Measurements from ENCODE around the gene OR2V2. TPM values are rescaled to one million over a fixed set of nuclear protein-coding genes. Genes with fewer than 3 reads are reported as not detected.

Gene OR2V2
- total and polyA plus RNA-seq, 4 donors, result not detected

- H3K9me3 ChIP-seq (ENCODE audit: control insufficient read depth in 4 of 4, low read length in 3 of 4), result peaks cover 0 to 1% (median 0%) of the 10 kb centered on the region in 4 donors
- H3K4me1 ChIP-seq (ENCODE audit: control insufficient read depth in 4 of 4, insufficient read depth in 4 of 4, low read length in 3 of 4), result peaks cover 0 to 3% (median 0%) of the 10 kb centered on the region in 4 donors
- no peak overlapping the region for H3K27ac ChIP-seq (ENCODE audit: low read depth in 1 of 2, low read length in 2 of 2)
- H3K4me3 ChIP-seq (ENCODE audit: low read depth in 1 of 3, low read length in 3 of 3), result no peak overlapping the region
- H3K36me3 ChIP-seq (ENCODE audit: control insufficient read depth in 4 of 4, insufficient read depth in 3 of 4, low read depth in 1 of 4, low read length in 3 of 4), result no peaks in the 10 kb centered on the region
- DNase-seq (ENCODE audit: low spot score), result no peak
- TF ChIP-seq RXRA (IDR thresholded peaks at IDR 0.05) (no peak), HNF4A (conservative IDR thresholded peaks at IDR 0.05) (no peak), NR2F2 (IDR thresholded peaks at IDR 0.05) (no peak), EGR1 (IDR thresholded peaks at IDR 0.05; ENCODE audit: low read depth in 2 of 2) (no peak), YY1 (IDR thresholded peaks at IDR 0.05) (no peak), SP1 (IDR thresholded peaks at IDR 0.05) (no peak), RAD21 (IDR thresholded peaks at IDR 0.05) (no peak), GABPA (IDR thresholded peaks at IDR 0.05 in 1 of 2, conservative IDR thresholded peaks at IDR 0.05 in 1 of 2) (no peak)
- TF ChIP-seq, protein P1, sequence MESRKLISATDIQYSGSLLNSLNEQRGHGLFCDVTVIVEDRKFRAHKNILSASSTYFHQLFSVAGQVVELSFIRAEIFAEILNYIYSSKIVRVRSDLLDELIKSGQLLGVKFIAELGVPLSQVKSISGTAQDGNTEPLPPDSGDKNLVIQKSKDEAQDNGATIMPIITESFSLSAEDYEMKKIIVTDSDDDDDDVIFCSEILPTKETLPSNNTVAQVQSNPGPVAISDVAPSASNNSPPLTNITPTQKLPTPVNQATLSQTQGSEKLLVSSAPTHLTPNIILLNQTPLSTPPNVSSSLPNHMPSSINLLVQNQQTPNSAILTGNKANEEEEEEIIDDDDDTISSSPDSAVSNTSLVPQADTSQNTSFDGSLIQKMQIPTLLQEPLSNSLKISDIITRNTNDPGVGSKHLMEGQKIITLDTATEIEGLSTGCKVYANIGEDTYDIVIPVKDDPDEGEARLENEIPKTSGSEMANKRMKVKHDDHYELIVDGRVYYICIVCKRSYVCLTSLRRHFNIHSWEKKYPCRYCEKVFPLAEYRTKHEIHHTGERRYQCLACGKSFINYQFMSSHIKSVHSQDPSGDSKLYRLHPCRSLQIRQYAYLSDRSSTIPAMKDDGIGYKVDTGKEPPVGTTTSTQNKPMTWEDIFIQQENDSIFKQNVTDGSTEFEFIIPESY (IDR thresholded peaks at IDR 0.05), result no peak
- TF ChIP-seq, protein P2, sequence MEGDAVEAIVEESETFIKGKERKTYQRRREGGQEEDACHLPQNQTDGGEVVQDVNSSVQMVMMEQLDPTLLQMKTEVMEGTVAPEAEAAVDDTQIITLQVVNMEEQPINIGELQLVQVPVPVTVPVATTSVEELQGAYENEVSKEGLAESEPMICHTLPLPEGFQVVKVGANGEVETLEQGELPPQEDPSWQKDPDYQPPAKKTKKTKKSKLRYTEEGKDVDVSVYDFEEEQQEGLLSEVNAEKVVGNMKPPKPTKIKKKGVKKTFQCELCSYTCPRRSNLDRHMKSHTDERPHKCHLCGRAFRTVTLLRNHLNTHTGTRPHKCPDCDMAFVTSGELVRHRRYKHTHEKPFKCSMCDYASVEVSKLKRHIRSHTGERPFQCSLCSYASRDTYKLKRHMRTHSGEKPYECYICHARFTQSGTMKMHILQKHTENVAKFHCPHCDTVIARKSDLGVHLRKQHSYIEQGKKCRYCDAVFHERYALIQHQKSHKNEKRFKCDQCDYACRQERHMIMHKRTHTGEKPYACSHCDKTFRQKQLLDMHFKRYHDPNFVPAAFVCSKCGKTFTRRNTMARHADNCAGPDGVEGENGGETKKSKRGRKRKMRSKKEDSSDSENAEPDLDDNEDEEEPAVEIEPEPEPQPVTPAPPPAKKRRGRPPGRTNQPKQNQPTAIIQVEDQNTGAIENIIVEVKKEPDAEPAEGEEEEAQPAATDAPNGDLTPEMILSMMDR (IDR thresholded peaks at IDR 0.05; ENCODE audit: low read depth, low read length, missing input control), result no peak
- no peak overlapping the region for H3K9ac ChIP-seq (ENCODE audit: low read depth in 1 of 2, low read length in 2 of 2)
- H3K27me3 ChIP-seq (ENCODE audit: control insufficient read depth in 4 of 4, insufficient read depth in 4 of 4, low read length in 3 of 4), result peaks cover 4 to 19% (median 12%) of the 10 kb centered on the region in 4 donors
- 14% methylated on average over 33 of the region's 33 CpGs for WGBS
These were observed 22.9 kb downstream of the OR2V2 start for GRCh38 chr5:181170237-181170825.

GRCh38 chr5:181170996-181171395 is 23.6 kb downstream of the OR2V2 start:
- H3K36me3 ChIP-seq (ENCODE audit: control insufficient read depth in 4 of 4, insufficient read depth in 3 of 4, low read depth in 1 of 4, low read length in 3 of 4), result no peaks in the 10 kb centered on the region
- TF ChIP-seq, protein P1 (IDR thresholded peaks at IDR 0.05), result no peak
- peaks cover 0 to 3% (median 0%) of the 10 kb centered on the region in 4 donors for H3K4me1 ChIP-seq (ENCODE audit: control insufficient read depth in 4 of 4, insufficient read depth in 4 of 4, low read length in 3 of 4)
- no peak for DNase-seq (ENCODE audit: low spot score)
- H3K9me3 ChIP-seq (ENCODE audit: control insufficient read depth in 4 of 4, low read length in 3 of 4), result peaks cover 0 to 1% (median 0%) of the 10 kb centered on the region in 4 donors
- no peak overlapping the region for H3K9ac ChIP-seq (ENCODE audit: low read depth in 1 of 2, low read length in 2 of 2)
- H3K27me3 ChIP-seq (ENCODE audit: control insufficient read depth in 4 of 4, insufficient read depth in 4 of 4, low read length in 3 of 4), result peaks cover 4 to 19% (median 12%) of the 10 kb centered on the region in 4 donors
- 55% methylated on average over 6 of the region's 6 CpGs for WGBS
- no peak overlapping the region for H3K27ac ChIP-seq (ENCODE audit: low read depth in 1 of 2, low read length in 2 of 2)
- no peak overlapping the region for H3K4me3 ChIP-seq (ENCODE audit: low read depth in 1 of 3, low read length in 3 of 3)

DNA sequence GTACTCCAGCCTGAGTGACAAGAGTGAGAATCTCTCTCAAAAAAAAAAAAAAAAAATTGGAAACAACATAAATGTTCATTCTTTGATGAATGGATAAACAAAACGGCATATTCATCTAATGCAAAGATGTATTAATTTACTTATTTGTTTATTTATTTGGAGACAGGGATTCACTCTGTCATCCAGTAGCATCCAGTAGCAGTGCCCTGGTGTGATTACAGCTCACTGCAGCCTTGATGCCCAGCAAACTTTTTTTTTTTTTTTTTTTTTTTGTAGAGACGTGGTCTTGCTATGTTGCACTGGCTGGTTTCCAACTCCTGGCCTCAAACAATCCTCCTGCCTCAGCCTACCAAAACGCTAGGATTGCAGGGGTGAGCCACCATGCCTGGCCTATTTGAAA is 24.4 kb downstream of the OR2V2 start:
- no peaks in the 10 kb centered on the region for H3K36me3 ChIP-seq (ENCODE audit: control insufficient read depth in 4 of 4, insufficient read depth in 3 of 4, low read depth in 1 of 4, low read length in 3 of 4)
- H3K4me3 ChIP-seq (ENCODE audit: low read depth in 1 of 3, low read length in 3 of 3), result no peak overlapping the region
- 47% methylated on average over 3 of the region's 3 CpGs for WGBS
- H3K4me1 ChIP-seq (ENCODE audit: control insufficient read depth in 4 of 4, insufficient read depth in 4 of 4, low read length in 3 of 4), result peaks cover 0 to 3% (median 0%) of the 10 kb centered on the region in 4 donors
- H3K9me3 ChIP-seq (ENCODE audit: control insufficient read depth in 4 of 4, low read length in 3 of 4), result peaks cover 0 to 1% (median 0%) of the 10 kb centered on the region in 4 donors
- peaks cover 4 to 19% (median 12%) of the 10 kb centered on the region in 4 donors for H3K27me3 ChIP-seq (ENCODE audit: control insufficient read depth in 4 of 4, insufficient read depth in 4 of 4, low read length in 3 of 4)
- DNase-seq (ENCODE audit: low spot score), result no peak
- no peak overlapping the region for H3K9ac ChIP-seq (ENCODE audit: low read depth in 1 of 2, low read length in 2 of 2)
- H3K27ac ChIP-seq (ENCODE audit: low read depth in 1 of 2, low read length in 2 of 2), result no peak overlapping the region
- TF ChIP-seq GABPA (IDR thresholded peaks at IDR 0.05 in 1 of 2, conservative IDR thresholded peaks at IDR 0.05 in 1 of 2) (no peak), TAF1 (conservative IDR thresholded peaks at IDR 0.05) (no peak), NR2F2 (IDR thresholded peaks at IDR 0.05) (no peak), ATF3 (IDR thresholded peaks at IDR 0.05) (no peak), HNF4G (IDR thresholded peaks at IDR 0.05) (no peak), RXRA (IDR thresholded peaks at IDR 0.05) (no peak), YY1 (IDR thresholded peaks at IDR 0.05) (no peak), HNF4A (conservative IDR thresholded peaks at IDR 0.05) (no peak), FOXA2 (IDR thresholded peaks at IDR 0.05) (no peak), FOXA1 (IDR thresholded peaks at IDR 0.05) (no peak), RAD21 (IDR thresholded peaks at IDR 0.05) (no peak), EGR1 (IDR thresholded peaks at IDR 0.05; ENCODE audit: low read depth in 2 of 2) (no peak)
- TF ChIP-seq, protein P1 (IDR thresholded peaks at IDR 0.05), result no peak
- TF ChIP-seq, protein P2 (IDR thresholded peaks at IDR 0.05; ENCODE audit: low read depth, low read length, missing input control), result no peak

Measured in liver (tissue), 9 donors.